Esophagus squamous epithelium (tissue), 4 donors: ENCODE data around the gene FAM171A1.
"Not testable (repeated sequence)": the region's sequence is repeated elsewhere in the genome, so short reads cannot be mapped to it uniquely, and the experiment has no call there.

Experiments used
- CTCF ChIP-seq, 6 experiments: fragments of 450-650 bp in 4 of 6; fragments of 200-600 bp in 2 of 6; sonication (generic) in 2 of 6; IDR thresholded peaks; one replicate each; pipeline ENCODE4 v1.5.1; 2016 to 2019; ENCODE audit warnings: antibody characterized with exemption in 6 of 6, mild to moderate bottlenecking in 4 of 6, moderate library complexity in 4 of 6
- POLR2A ChIP-seq, 4 donors: fragments of 450-650 bp; IDR thresholded peaks; one replicate each; pipeline ENCODE4 v1.6.1; 2017; ENCODE audit warnings: antibody characterized with exemption in 4 of 4, mild to moderate bottlenecking in 4 of 4, moderate library complexity in 3 of 4

- not testable (repeated sequence) for TF ChIP-seq CTCF, POLR2A (IDR thresholded peaks at IDR 0.05)
These were observed 163.7 kb downstream of the FAM171A1 start for GRCh38 chr10:15207410-15207809.
